K562 (cell line): ENCODE results near the gene RHOF. TPM values are rescaled to one million over a fixed set of nuclear protein-coding genes. Genes with fewer than 3 reads are reported as not detected.
A peak's percentile ranks its signal among the peaks of the same experiment; 100 is the strongest.

Source experiments
- AFF4 ChIP-seq: sonication (generic); formaldehyde crosslinking; IDR thresholded peaks from 2 replicates; pipeline ENCODE4 v1.8.0; 2023; ENCODE audit warnings: mild to moderate bottlenecking, missing genetic modification reagents
- C11orf30 ChIP-seq: fragments of 450-650 bp; IDR thresholded peaks from 2 replicates; pipeline ENCODE4 v1.6.1; 2016; ENCODE audit warnings: low read depth, mild to moderate bottlenecking
- E2F4 ChIP-seq: sonication (generic); formaldehyde crosslinking; IDR thresholded peaks from 2 replicates; pipeline ENCODE4 v1.8.0; 2022; ENCODE audit warnings: mild to moderate bottlenecking, low read depth, missing genetic modification reagents
- ESRRA ChIP-seq: fragments of 450-650 bp; IDR thresholded peaks from 2 replicates; pipeline ENCODE4 v1.6.1; 2014; ENCODE audit warnings: low read depth, mild to moderate bottlenecking, moderate library complexity, borderline replicate concordance
- FOXM1 ChIP-seq, 2 experiments: fragments of 450-650 bp in 1 of 2; sonication (generic) in 1 of 2; formaldehyde crosslinking in 1 of 2; IDR thresholded peaks; 2 replicates each; pipeline versions ENCODE4 v1.6.1 to v1.9.0; 2017 to 2022; ENCODE audit warnings: low read depth in 2 of 2, mild to moderate bottlenecking in 2 of 2, missing genetic modification reagents in 1 of 2, moderate library complexity in 1 of 2
- FUS ChIP-seq: fragments of 200-400 bp; formaldehyde crosslinking; optimal IDR thresholded peaks from 2 replicates; pipeline ENCODE3; 2017; ENCODE audit warnings: low read depth, low read length
- GTF2E2 ChIP-seq: fragments of 200-800 bp; sonication (Bioruptor generic); IDR thresholded peaks from 2 replicates; pipeline ENCODE4 v1.6.1; 2016; ENCODE audit warnings: missing genetic modification characterization, missing compliant biosample characterization
- MCM7 ChIP-seq, 2 experiments: fragments of 450-650 bp; IDR thresholded peaks; 2 replicates each; pipeline ENCODE4 v1.6.1; 2016 to 2018
- NCOA6 ChIP-seq: fragments of 450-650 bp; IDR thresholded peaks from 2 replicates; pipeline ENCODE4 v1.6.1; 2017; ENCODE audit warnings: mild to moderate bottlenecking
- NR2C2 ChIP-seq, 2 experiments: fragments of 200-800 bp in 1 of 2; sonication (Bioruptor generic) in 1 of 2; sonication (generic) in 1 of 2; formaldehyde crosslinking in 1 of 2; IDR thresholded peaks; 2 replicates each; pipeline versions ENCODE4 v1.6.1 to v1.8.0; 2016 to 2022; ENCODE audit warnings: mild to moderate bottlenecking in 1 of 2, missing compliant biosample characterization in 1 of 2, missing genetic modification characterization in 1 of 2, missing genetic modification reagents in 1 of 2
- PTBP1 ChIP-seq: fragments of 200-400 bp; formaldehyde crosslinking; IDR thresholded peaks from 2 replicates; pipeline ENCODE4 v1.6.1; 2017; ENCODE audit warnings: low read depth, low read length
- PURB ChIP-seq: sonication (generic); formaldehyde crosslinking; IDR thresholded peaks from 2 replicates; pipeline ENCODE4 v1.9.0; 2021; ENCODE audit warnings: low read depth, mild to moderate bottlenecking, missing genetic modification reagents
- RBFOX2 ChIP-seq: fragments of 200-400 bp; formaldehyde crosslinking; IDR thresholded peaks from 2 replicates; pipeline ENCODE4 v1.6.1; 2017; ENCODE audit warnings: low read depth, mild to moderate bottlenecking, low read length, moderate library complexity
- TBP ChIP-seq: optimal IDR thresholded peaks from 2 replicates; pipeline ENCODE3; 2011; ENCODE audit warnings: low read depth, low read length, improper control_type of control experiment
- ZFPM2 ChIP-seq: fragments of 250-450 bp; sonication (Bioruptor Pico); IDR thresholded peaks from 2 replicates; pipeline ENCODE4 v1.5.1; 2022; ENCODE audit warnings: mild to moderate bottlenecking
- ZNF124 ChIP-seq: sonication (generic); formaldehyde crosslinking; IDR thresholded peaks from 2 replicates; pipeline ENCODE4 v1.8.1; 2022; ENCODE audit warnings: missing genetic modification reagents
- ZNF140 ChIP-seq: fragments of 250-450 bp; sonication (Bioruptor Pico); IDR thresholded peaks from 2 replicates; pipeline ENCODE4 v1.8.0; 2021; ENCODE audit warnings: moderate library complexity, mild to moderate bottlenecking, inconsistent platforms
- ZNF551 ChIP-seq: fragments of 250-450 bp; sonication (Bioruptor Pico); IDR thresholded peaks from 2 replicates; pipeline ENCODE4 v1.5.0; 2021; ENCODE audit warnings: mild to moderate bottlenecking, moderate library complexity
- ZNF76 ChIP-seq: fragments of 250-450 bp; sonication (Bioruptor Pico); IDR thresholded peaks from 2 replicates; pipeline ENCODE4 v1.4.0; 2020; ENCODE audit warnings: mild to moderate bottlenecking, moderate library complexity, borderline replicate concordance
- polyA plus RNA-seq, 8 experiments: library from polyadenylated mRNA; depleted of rRNA in 4 of 8; stranded (reverse) in 5 of 8; unstranded in 3 of 8; fragments of >200 nt; fragmentation: Nextera tagmentation in 2 of 8; fragmentation: Illumina TruSeq in 1 of 8; extraction: Ambion mirVana in 2 of 8; extraction: Trizol in 1 of 8; gene quantifications; 2 replicates each; pipeline versions ENCODE4 v1.2.1 to v1.2.3, GENCODE V29; 2011 to 2014; ENCODE audit warnings: inconsistent platforms in 1 of 8, missing spikeins in 1 of 8
- total RNA-seq, 7 experiments: library from RNA; depleted of rRNA in 6 of 7; stranded (reverse); fragments of >200 nt in 6 of 7; fragmentation: Illumina TruSeq in 2 of 7; extraction: Trizol in 2 of 7; gene quantifications; 2 replicates each; pipeline versions ENCODE4 v1.2.1 to v1.2.3, GENCODE V29; 2011 to 2021; ENCODE audit warnings: low replicate concordance in 1 of 7
- TF ChIP-seq, protein P1 (sequence below): fragments of 450-650 bp; formaldehyde crosslinking; IDR thresholded peaks from 2 replicates; pipeline ENCODE4 v1.4.0; 2020; ENCODE audit warnings: mild to moderate bottlenecking, moderate library complexity
- TF ChIP-seq, protein P2 (sequence below): sonication (generic); formaldehyde crosslinking; IDR thresholded peaks from 2 replicates; pipeline ENCODE4 v1.8.1; 2023; ENCODE audit warnings: mild to moderate bottlenecking, missing genetic modification reagents

RHOF gene
- total and polyA plus RNA-seq, 9 of the 15 experiments (the other 6 are each of a cell fraction or from before 2014, with no cell fraction given): 0.13 to 10.1 (median 4.0) TPM

GRCh38 chr12:121812320-121812871 lies 18.9 kb upstream of the RHOF start (continued):
- no peak for TF ChIP-seq E2F4
- peak; percentile 56; the same call in 1 of the 2 replicates for TF ChIP-seq FOXM1 (IDR thresholded peaks at IDR 0.05; ENCODE audit: low read depth)
- TF ChIP-seq FOXM1 (CRISPR knock-in tag; IDR thresholded peaks at IDR 0.05; ENCODE audit: low read depth): no peak
- TF ChIP-seq GTF2E2: no peak
- TF ChIP-seq, protein P1, sequence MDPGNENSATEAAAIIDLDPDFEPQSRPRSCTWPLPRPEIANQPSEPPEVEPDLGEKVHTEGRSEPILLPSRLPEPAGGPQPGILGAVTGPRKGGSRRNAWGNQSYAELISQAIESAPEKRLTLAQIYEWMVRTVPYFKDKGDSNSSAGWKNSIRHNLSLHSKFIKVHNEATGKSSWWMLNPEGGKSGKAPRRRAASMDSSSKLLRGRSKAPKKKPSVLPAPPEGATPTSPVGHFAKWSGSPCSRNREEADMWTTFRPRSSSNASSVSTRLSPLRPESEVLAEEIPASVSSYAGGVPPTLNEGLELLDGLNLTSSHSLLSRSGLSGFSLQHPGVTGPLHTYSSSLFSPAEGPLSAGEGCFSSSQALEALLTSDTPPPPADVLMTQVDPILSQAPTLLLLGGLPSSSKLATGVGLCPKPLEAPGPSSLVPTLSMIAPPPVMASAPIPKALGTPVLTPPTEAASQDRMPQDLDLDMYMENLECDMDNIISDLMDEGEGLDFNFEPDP (CRISPR knock-in tag): no peak
- no peak for TF ChIP-seq TBP
- TF ChIP-seq FUS: no peak
- TF ChIP-seq ESRRA: peak; percentile 80
- TF ChIP-seq ZNF551 (CRISPR knock-in tag): no peak
- TF ChIP-seq PTBP1: peak; percentile 90; the same call in 1 of the 2 replicates
- TF ChIP-seq AFF4 (CRISPR knock-in tag): no peak
- TF ChIP-seq ZNF76 (CRISPR knock-in tag): no peak
- no peak for TF ChIP-seq ZFPM2 (CRISPR knock-in tag)
- no peak for TF ChIP-seq ZNF140 (CRISPR knock-in tag)
- TF ChIP-seq, protein P2, sequence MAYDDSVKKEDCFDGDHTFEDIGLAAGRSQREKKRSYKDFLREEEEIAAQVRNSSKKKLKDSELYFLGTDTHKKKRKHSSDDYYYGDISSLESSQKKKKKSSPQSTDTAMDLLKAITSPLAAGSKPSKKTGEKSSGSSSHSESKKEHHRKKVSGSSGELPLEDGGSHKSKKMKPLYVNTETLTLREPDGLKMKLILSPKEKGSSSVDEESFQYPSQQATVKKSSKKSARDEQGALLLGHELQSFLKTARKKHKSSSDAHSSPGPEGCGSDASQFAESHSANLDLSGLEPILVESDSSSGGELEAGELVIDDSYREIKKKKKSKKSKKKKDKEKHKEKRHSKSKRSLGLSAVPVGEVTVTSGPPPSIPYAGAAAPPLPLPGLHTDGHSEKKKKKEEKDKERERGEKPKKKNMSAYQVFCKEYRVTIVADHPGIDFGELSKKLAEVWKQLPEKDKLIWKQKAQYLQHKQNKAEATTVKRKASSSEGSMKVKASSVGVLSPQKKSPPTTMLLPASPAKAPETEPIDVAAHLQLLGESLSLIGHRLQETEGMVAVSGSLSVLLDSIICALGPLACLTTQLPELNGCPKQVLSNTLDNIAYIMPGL: no peak
- no peak for TF ChIP-seq NR2C2 (CRISPR knock-in tag; IDR thresholded peaks at IDR 0.05)
- no peak for TF ChIP-seq NR2C2 (tag; IDR thresholded peaks at IDR 0.05)
- no peak for TF ChIP-seq NCOA6
- no peak for TF ChIP-seq MCM7 (IDR thresholded peaks at IDR 0.05)
- TF ChIP-seq RBFOX2: no peak
- no peak for TF ChIP-seq ZNF124 (CRISPR knock-in tag)
- TF ChIP-seq C11orf30: no peak
- no peak for TF ChIP-seq PURB
